ENCODE data around the gene BET1. TPM values are rescaled to one million over a fixed set of nuclear protein-coding genes. Genes with fewer than 3 reads are reported as not detected.

Gene BET1
- total and polyA plus RNA-seq, 12 donors, result 18.6 to 91.3 (median 37.9) TPM

DNA sequence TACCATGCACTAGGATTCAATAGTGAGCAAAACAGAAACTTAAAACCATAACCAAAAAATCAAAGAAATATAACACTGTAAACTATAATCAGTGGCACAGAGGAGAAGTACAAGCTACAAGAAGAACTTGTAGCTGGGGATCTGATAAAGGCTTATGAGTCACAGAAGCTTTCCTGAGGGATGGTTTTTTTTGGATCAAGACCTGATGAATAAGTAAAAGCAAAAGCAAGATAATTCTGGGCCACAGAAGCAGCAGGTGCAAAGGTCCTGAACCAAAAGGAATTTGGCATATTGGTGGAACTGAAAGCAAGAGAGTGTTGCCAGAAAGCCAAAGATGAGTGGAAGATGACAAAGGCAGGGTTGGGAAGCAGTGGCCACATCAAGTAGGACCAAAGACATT lies 37.4 kb upstream of the BET1 start:
- TF ChIP-seq POLR2A (IDR thresholded peaks at IDR 0.05), result no peak
- TF ChIP-seq, protein P1, sequence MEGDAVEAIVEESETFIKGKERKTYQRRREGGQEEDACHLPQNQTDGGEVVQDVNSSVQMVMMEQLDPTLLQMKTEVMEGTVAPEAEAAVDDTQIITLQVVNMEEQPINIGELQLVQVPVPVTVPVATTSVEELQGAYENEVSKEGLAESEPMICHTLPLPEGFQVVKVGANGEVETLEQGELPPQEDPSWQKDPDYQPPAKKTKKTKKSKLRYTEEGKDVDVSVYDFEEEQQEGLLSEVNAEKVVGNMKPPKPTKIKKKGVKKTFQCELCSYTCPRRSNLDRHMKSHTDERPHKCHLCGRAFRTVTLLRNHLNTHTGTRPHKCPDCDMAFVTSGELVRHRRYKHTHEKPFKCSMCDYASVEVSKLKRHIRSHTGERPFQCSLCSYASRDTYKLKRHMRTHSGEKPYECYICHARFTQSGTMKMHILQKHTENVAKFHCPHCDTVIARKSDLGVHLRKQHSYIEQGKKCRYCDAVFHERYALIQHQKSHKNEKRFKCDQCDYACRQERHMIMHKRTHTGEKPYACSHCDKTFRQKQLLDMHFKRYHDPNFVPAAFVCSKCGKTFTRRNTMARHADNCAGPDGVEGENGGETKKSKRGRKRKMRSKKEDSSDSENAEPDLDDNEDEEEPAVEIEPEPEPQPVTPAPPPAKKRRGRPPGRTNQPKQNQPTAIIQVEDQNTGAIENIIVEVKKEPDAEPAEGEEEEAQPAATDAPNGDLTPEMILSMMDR (IDR thresholded peaks at IDR 0.05), result no peak
- H3K36me3 ChIP-seq (replicated peaks in 1 of 2), result no peaks in the 10 kb centered on the region

DNA sequence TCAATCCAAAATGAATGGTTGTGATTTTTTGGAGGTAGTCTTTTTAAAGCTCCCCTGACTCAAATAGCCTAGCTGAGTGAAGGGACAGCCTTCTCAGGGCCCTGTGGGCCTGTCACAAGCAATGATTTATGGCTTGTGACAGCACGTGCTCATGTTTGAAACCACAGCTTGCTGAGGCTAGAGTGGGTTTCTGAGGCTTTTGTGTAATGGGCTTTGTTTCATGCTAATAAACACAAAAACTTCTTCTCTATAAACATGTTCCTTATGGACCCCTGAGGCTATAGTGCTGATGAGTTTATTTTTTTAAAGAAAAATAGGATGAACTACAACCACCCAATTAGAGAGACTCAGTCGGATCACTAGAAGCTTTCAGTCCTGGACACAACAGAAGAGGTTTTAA lies 36.1 kb upstream of the BET1 start:
- 30 to 42% (median 37%) methylated on average over 2 of the region's 2 CpGs for WGBS, 4 donors
- no peak for DNase-seq
- Histone ChIP-seq H3K4me3 (no peak overlapping the region), H3K27ac (no peak overlapping the region), H3K27me3 (no peaks in the 10 kb centered on the region), H3K4me1 (replicated peaks in 1 of 2) (no peaks in the 10 kb centered on the region), H3K9me3 (replicated peaks in 1 of 3) (no peaks in the 10 kb centered on the region), H3K36me3 (replicated peaks in 1 of 2) (no peaks in the 10 kb centered on the region)
- no peak for TF ChIP-seq POLR2A (IDR thresholded peaks at IDR 0.05)
- TF ChIP-seq, protein P1 (IDR thresholded peaks at IDR 0.05), result no peak
- intact Hi-C loops (cut with DNase I), result no loop called here

More for the DNA sequence above, 37.4 kb upstream of the BET1 start:
- intact Hi-C loops (cut with DNase I), result no loop called here
- no peaks in the 10 kb centered on the region for H3K9me3 ChIP-seq (replicated peaks in 1 of 3)
- no peak overlapping the region for H3K27ac ChIP-seq
- no peaks in the 10 kb centered on the region for H3K4me1 ChIP-seq (replicated peaks in 1 of 2)
- H3K4me3 ChIP-seq, result no peak overlapping the region
- H3K27me3 ChIP-seq, result no peaks in the 10 kb centered on the region
- no peak for DNase-seq

DNA sequence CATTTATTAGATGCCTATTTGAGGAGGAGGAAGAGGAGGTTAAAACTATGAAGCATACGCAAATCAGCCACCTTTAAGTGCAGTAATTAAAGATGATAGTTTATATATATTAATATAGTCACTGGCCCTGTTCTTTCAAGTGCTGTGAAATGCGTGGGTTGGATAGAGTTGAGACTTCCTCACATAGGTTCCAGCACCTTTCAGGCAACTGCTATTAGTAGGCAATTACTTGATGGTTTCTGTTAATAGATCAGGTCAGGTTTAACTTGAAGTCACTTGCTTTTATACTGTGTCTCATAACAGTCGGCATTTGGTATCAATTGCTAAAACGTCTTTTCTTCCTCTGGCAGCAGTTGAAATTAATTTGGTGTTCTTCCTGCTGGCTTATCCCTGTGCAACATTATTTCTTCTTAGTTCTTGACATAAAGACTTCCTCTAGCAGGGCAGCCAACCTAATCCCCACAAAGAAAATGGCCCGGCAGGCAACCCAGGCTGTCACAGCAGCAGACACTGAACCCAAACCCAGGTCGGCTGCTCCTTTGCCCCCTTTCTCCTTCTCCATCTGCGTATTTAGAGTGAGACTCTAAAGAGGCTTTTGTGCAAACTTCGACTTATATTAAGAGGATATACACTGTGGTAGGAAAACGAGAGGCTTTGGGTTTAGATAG lies 35.3 kb upstream of the BET1 start:
- Histone ChIP-seq H3K27me3 (no peaks in the 10 kb centered on the region), H3K27ac (no peak overlapping the region), H3K9me3 (replicated peaks in 1 of 3) (no peaks in the 10 kb centered on the region), H3K4me3 (no peak overlapping the region), H3K4me1 (replicated peaks in 1 of 2) (no peaks in the 10 kb centered on the region), H3K36me3 (replicated peaks in 1 of 2) (no peaks in the 10 kb centered on the region)
- no peak for TF ChIP-seq POLR2A (IDR thresholded peaks at IDR 0.05)
- TF ChIP-seq, protein P1 (IDR thresholded peaks at IDR 0.05), result no peak
- intact Hi-C loops (cut with DNase I), result no loop called here
- DNase-seq, result no peak
- WGBS, 4 donors, result 53 to 70% (median 61%) methylated on average over 9 of the region's 9 CpGs

- H3K27ac ChIP-seq, result no peak overlapping the region
- H3K27me3 ChIP-seq, result no peaks in the 10 kb centered on the region
- intact Hi-C loops (cut with DNase I), result no loop called here
- no peaks in the 10 kb centered on the region for H3K9me3 ChIP-seq (replicated peaks in 1 of 3)
- H3K4me1 ChIP-seq (replicated peaks in 1 of 2), result no peaks in the 10 kb centered on the region
- DNase-seq, result no peak
- no peaks in the 10 kb centered on the region for H3K36me3 ChIP-seq (replicated peaks in 1 of 2)
- 57 to 64% (median 61%) methylated on average over 2 of the region's 2 CpGs for WGBS, 4 donors
- no peak overlapping the region for H3K4me3 ChIP-seq
- no peak for TF ChIP-seq POLR2A (IDR thresholded peaks at IDR 0.05)
- TF ChIP-seq, protein P1 (IDR thresholded peaks at IDR 0.05), result no peak
These were observed 27.7 kb upstream of the BET1 start for GRCh38 chr7:94031865-94032264.
